RPMI7951 (cell line): ENCODE results near the gene HEYL. TPM values are rescaled to one million over a fixed set of nuclear protein-coding genes. Genes with fewer than 3 reads are reported as not detected.
A peak's percentile ranks its signal among the peaks of the same experiment; 100 is the strongest.

ENCODE experiments used
- DNase-seq: peaks from one replicate; pipeline ENCODE4 v3.0.0-alpha.2; 2012; ENCODE audit warnings: low read depth
- total RNA-seq: library from RNA; depleted of rRNA; stranded (reverse); fragments of >200 nt; shearing (Covaris generic); gene quantifications from 2 replicates; pipeline ENCODE4 v1.2.3, GENCODE V29; 2014

Gene HEYL
- total RNA-seq, 1 experiment from 2014 or later, result not detected

- no peak for DNase-seq
Measured at GRCh38 chr1:39666772-39667171, 27.3 kb upstream of the HEYL start.

DNA sequence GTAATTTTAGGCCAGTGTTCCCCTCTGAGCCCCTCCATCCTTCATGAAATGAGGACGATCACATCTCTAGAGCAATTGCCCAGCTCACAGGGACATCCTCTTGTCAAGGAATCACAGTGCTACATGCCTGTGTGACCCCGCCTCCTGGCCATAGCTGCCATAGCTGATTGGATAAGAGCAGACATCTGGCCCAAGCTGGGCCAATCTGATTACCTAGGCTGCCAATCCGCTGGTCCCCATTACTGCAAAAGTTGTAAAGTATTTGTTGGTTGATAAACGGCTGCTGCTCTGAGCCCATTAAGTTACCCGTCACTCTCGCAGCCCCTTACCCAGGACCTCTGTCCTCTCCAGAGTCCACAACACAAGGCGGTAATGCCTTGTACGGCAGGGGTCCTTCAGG, 24.1 kb upstream of the HEYL start:
- no peak for DNase-seq

DNA sequence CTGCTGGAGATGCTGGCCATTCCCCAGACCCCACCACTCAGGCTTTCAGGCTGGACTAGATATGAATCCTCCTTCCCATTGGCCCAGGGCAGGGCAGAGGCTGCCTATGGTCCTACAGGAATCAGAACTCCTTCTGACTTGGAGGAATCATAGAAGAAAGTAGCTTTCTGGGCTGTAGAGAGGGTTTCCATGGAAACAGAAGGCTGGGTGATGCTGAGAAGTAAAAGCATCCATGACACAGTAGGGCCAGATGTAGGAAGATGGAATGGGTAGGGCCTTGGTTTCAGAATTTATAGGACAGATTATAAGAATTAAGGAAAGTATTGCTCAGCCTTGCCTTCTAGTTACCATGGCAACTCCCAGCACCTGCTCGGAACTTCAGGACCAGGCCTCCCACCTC, 23.4 kb upstream of the HEYL start:
- DNase-seq, result no peak

GRCh38 chr1:39659538-39659937, 20.1 kb upstream of the HEYL start:
- no peak for DNase-seq

DNA sequence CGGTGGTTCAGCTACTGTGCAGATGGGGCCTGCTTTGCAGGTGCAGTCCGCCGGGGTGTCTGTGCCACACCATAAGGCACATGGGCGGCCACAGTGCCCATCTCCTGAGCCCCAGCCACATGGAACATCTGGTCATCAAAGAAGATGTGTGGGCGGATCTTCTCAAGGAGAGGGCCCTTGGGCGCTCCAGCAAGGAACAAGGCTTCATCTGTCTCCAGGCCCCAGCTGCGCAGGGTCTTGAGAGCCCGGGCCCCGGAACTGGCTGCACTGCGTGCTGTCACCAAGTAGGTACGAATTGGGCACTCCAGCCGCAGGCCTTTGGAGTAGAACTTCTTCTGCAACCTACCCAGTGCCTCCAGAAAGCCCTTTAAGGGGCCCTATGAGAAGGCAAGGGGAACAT, 19.7 kb upstream of the HEYL start:
- no peak for DNase-seq

DNA sequence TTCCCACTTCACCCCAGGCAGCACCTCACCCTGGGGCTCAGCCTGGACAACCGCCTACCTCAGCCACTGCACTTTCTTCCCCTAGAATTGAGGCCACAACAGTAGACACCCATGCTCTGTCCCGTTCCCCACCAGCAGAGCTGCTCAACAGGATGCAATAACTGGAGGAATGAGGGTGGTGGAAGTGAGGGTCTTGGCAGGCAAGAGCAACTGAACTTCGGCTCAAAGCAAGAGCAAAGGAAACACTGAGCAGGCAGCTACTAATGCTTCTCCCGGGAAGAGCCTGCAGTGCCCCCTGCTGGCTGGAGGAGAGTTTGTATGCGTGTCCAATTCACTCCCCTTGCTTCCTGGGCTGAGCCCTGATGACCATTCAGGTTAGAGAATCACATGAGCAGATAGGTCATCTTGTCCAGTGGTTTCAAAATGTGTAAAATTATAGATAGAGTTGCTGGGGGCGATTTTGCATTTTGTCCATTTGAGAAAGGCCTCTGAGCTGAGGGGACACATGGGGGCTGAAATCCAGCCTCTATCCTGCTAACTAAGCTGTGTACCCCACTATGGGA, 18.6 kb upstream of the HEYL start:
- peak; percentile 63 for DNase-seq

DNA sequence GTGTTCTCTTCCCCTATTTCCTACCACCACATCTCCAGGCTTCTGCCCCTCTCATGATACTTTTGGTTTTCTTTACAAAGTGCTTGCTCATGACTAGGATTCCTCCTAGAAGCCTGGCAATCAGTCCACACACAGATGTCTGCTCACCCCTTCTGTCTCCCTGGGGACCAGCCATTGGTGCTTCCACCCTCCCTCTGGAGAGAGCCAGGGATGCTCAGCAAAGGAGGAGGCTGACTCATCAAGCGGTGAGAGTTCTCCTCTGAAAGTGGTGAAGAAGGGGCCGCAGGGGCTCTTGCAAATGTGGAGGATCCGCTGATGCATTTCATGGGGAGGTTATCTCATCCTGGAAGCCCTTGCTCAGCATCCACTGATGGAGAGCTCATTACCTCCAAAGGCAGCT, 18.0 kb upstream of the HEYL start:
- DNase-seq, result peak; percentile 52

DNA sequence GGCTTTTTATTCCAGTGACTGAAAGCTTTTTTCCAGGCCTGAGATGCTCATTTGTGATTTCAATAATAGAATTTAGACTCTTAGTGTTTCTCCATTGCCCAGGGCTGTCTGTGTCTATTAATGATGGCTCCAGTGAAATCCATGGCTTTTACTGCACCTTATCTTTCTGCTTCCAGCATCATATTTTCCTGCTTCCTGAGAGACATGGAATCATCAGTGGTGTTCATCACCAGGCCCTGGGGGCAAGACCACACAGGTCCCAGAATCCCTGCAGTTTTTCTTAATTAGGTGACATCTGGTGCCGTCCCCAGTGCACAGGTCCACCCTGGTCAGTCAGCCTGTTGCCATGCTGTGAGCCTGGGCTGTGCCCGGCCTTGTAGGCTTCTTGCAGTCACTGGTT, 16.9 kb upstream of the HEYL start:
- DNase-seq, result no peak

GRCh38 chr1:39655578-39656268, 16.3 kb upstream of the HEYL start:
- no peak for DNase-seq

DNA sequence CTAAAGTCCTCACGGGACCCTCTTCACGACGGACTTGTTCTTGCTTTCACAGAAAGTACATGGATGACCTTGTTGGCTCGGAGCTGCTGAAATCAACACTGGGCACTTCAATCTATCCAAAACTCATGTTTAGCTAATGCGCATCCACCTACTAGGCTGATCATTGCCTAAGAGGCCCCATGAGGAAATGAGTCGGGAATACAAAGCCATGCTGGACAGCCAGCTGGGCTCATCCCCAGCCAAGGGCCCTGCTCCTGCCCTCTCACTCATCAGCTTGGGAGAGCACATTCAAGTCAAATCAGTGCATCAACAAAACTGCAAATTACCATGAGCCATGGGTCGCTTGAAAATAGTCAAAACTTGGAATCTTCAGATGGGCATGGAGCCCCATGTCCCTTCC, 14.8 kb upstream of the HEYL start:
- no peak for DNase-seq

DNA sequence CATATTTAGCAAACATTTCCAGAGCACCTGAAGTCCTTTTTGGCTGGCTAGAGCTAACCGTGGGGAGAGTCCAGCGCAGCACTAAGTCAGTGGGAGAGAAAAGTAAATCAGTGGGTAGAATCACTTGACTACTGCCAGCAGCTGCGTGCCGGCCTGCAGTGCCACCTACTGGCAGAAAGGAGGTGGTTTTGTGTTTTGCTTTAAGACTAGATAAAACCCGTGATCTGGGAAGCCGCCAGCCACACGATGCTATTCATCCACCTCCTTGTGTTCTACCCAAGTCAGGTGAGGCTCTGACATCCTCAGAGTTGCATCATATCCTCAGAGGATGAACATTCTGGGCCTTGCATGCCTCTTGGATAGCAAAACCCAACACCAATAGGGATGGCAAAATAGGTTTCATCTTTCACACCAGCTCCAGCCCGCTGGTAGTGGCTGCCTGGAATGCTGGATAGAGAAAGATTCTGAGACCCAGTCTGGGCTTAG, 14.1 kb upstream of the HEYL start:
- DNase-seq, result peak; percentile 68

GRCh38 chr1:39652554-39652953, 13.1 kb upstream of the HEYL start:
- DNase-seq, result peak; percentile 20

DNA sequence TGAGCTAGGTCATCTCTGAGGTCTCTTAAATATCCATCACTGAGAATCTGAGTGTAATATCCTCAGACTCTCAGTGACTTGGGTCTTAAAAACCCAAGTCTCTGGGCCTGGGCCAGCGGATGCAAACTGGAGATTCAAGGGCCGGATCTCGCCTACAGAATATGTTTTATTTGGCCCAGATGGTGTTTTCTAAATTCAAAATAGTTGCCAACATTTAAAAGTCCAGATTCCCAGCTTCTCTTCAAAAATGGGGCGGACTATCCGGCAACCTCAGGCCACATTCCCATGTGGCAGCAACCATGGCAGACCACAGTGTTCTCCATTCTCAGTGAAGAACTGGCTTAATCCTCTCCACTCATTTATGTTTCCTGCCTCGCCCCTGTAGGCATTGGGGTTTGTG, 12.7 kb upstream of the HEYL start:
- no peak for DNase-seq

- no peak for DNase-seq
Measured at GRCh38 chr1:39650431-39650830, 11.0 kb upstream of the HEYL start.

- DNase-seq, result no peak
Measured at GRCh38 chr1:39649636-39650185, 10.3 kb upstream of the HEYL start.

DNA sequence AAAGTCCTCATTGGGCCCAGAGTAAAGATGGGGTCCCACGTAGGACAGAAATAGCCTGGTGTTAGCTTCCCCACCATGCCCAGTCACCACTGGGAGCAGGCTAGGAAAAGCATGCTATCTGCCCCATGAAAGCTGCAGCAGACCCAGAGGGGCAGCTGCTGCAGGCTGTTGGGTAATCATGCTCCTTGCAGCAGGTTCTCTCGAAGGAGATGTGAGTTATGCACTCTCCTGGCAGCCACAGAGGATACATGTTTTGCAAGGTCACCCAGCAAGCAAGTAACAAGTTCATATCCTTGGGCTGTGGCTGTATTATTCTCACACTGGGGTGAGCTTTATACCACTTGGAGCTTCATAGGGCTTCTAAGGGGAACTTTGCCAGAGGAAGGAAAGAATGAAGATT, 9.1 kb upstream of the HEYL start:
- DNase-seq, result no peak

DNA sequence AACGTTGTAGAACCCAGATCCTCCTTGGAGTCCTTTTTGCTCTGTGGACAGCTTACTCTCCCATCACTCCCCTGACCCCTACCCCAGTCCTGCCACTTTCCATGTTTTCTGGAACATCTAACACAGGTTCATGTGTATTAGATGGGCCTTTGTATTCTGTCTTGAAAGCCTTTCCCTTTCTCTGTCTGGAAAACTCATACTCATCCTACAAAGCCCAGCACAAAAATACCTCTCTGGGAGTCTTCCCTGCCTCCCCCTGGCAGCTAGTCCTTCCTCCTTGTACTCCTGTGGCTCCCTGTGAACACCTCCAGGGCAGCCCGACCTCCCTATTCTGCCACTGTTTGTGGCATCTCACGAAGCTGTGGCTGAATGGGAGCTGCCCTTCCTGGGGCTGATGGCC, 7.8 kb upstream of the HEYL start:
- DNase-seq, result no peak

- peak; percentile 80 for DNase-seq
Measured at GRCh38 chr1:39646232-39647081, 7.0 kb upstream of the HEYL start.

- DNase-seq, result no peak
Measured at GRCh38 chr1:39645411-39646043, 6.1 kb upstream of the HEYL start.

DNA sequence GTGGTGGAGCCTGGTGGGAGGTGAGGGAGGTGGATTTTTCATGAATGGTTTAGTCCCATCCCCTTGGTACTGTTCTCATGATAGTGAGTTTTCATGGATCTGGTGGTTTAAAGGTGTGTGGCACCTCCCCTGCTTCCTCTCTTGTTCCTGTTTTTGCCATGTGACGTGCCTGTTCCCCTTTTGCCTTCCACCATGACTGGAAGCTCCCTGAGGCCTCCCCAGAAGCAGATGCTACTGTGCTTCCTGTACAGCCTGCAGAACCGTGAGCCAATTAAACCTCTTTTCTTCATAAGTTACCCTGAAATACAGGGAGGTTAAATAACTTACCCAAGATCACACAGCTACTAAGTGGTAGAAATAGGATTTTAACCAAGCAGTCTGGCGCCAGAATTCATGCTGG, 4.3 kb upstream of the HEYL start:
- no peak for DNase-seq

DNA sequence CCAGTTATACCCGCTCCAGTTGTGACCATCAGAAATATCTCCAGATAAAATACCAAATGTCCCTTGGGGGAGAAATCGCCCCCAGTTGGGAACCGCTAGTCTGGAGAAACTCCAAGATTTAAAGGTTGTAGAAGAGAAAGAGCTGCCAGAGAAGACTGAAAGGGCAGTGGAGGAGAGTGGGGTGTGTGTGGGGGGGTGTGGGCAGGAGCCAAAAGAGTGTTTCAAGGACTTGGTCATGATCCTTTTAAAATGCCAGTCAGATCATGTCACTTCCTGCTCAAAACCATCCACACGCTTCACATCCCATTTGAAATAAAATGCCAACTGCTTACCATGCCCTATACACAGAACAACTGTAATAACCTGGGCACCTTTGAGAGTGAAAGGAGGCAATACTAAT, 3.4 kb upstream of the HEYL start:
- peak; percentile 63 for DNase-seq

- DNase-seq, result no peak
Measured at GRCh38 chr1:39640861-39641260, 1.4 kb upstream of the HEYL start.
